K562 (cell line): Measurements from ENCODE around the gene SIGLEC5. TPM values are rescaled to one million over a fixed set of nuclear protein-coding genes. Genes with fewer than 3 reads are reported as not detected.

ENCODE experiments used
- AFF4 ChIP-seq: sonication (generic); formaldehyde crosslinking; IDR thresholded peaks from 2 replicates; pipeline ENCODE4 v1.8.0; 2023; ENCODE audit warnings: mild to moderate bottlenecking, missing genetic modification reagents
- BCOR ChIP-seq: fragments of 450-650 bp; IDR thresholded peaks from 2 replicates; pipeline ENCODE4 v1.6.1; 2016
- CSDE1 ChIP-seq, 2 experiments: fragments of 450-650 bp; IDR thresholded peaks; 2 replicates each; pipeline ENCODE4 v1.6.1; 2016; ENCODE audit warnings: mild to moderate bottlenecking in 1 of 2
- CUX1 ChIP-seq: fragments of 200-800 bp; sonication (Bioruptor generic); IDR thresholded peaks from 2 replicates; pipeline ENCODE4 v1.6.1; 2016; ENCODE audit warnings: missing genetic modification characterization, missing compliant biosample characterization
- GMEB1 ChIP-seq: fragments of 250-450 bp; sonication (Bioruptor Pico); IDR thresholded peaks from 2 replicates; pipeline ENCODE4 v1.4.0; 2020; ENCODE audit warnings: mild to moderate bottlenecking
- HES1 ChIP-seq: fragments of 450-650 bp; IDR thresholded peaks from 2 replicates; pipeline ENCODE4 v1.6.1; 2016; ENCODE audit warnings: low read depth, mild to moderate bottlenecking, moderate library complexity
- MAZ ChIP-seq, 2 experiments: fragments of 450-650 bp in 1 of 2; sonication (generic) in 1 of 2; formaldehyde crosslinking; IDR thresholded peaks in 1 of 2; conservative IDR thresholded peaks in 1 of 2; 2 replicates each; pipeline versions ENCODE4 v1.4.0 to v1.5.0; 2020; ENCODE audit warnings: mild to moderate bottlenecking in 1 of 2, missing genetic modification reagents in 1 of 2
- MXD1 ChIP-seq: fragments of 250-450 bp; sonication (Bioruptor Pico); IDR thresholded peaks from 2 replicates; pipeline ENCODE4 v1.8.0; 2021; ENCODE audit warnings: borderline replicate concordance, mild to moderate bottlenecking, moderate library complexity; ENCODE audit not compliant: poor library complexity, severe bottlenecking
- SAP30 ChIP-seq: fragments of 200-600 bp; sonication (generic); IDR thresholded peaks from 2 replicates; pipeline ENCODE4 v1.6.1; 2012; ENCODE audit warnings: borderline replicate concordance, low read depth, mild to moderate bottlenecking, moderate library complexity, low read length, control low read depth, inconsistent platforms; ENCODE audit not compliant: insufficient read depth, poor library complexity, severe bottlenecking
- TCF15 ChIP-seq: fragments of 250-450 bp; sonication (Bioruptor Pico); IDR thresholded peaks from 2 replicates; pipeline ENCODE4 v1.8.0; 2022; ENCODE audit warnings: moderate library complexity, mild to moderate bottlenecking, inconsistent platforms
- ZNF354B ChIP-seq: fragments of 250-450 bp; sonication (Bioruptor Pico); IDR thresholded peaks from 2 replicates; pipeline ENCODE4 v1.4.0; 2020
- polyA plus RNA-seq, 8 experiments: library from polyadenylated mRNA; depleted of rRNA in 4 of 8; stranded (reverse) in 5 of 8; unstranded in 3 of 8; fragments of >200 nt; fragmentation: Nextera tagmentation in 2 of 8; fragmentation: Illumina TruSeq in 1 of 8; extraction: Ambion mirVana in 2 of 8; extraction: Trizol in 1 of 8; gene quantifications; 2 replicates each; pipeline versions ENCODE4 v1.2.1 to v1.2.3, GENCODE V29; 2011 to 2014; ENCODE audit warnings: inconsistent platforms in 1 of 8, missing spikeins in 1 of 8
- total RNA-seq, 7 experiments: library from RNA; depleted of rRNA in 6 of 7; stranded (reverse); fragments of >200 nt in 6 of 7; fragmentation: Illumina TruSeq in 2 of 7; extraction: Trizol in 2 of 7; gene quantifications; 2 replicates each; pipeline versions ENCODE4 v1.2.1 to v1.2.3, GENCODE V29; 2011 to 2021; ENCODE audit warnings: low replicate concordance in 1 of 7

Gene SIGLEC5
- total and polyA plus RNA-seq, 9 of the 15 experiments (the other 6 are each of a cell fraction or from before 2014, with no cell fraction given) = 0.14 TPM; not detected in 8

GRCh38 chr19:51593969-51594773 lies 36.0 kb downstream of the SIGLEC5 start (continued):
- no peak for TF ChIP-seq AFF4
- no peak for TF ChIP-seq BCOR
- no peak for TF ChIP-seq CUX1 (CRISPR knock-in tag)
- TF ChIP-seq MAZ (CRISPR knock-in tag; conservative IDR thresholded peaks at IDR 0.05 in 1 of 2, IDR thresholded peaks at IDR 0.05 in 1 of 2) = peak; percentile 46 to 51; a peak in 3 of 4 replicates
- peak; percentile 94 for TF ChIP-seq GMEB1 (CRISPR knock-in tag)
- no peak for TF ChIP-seq HES1
- no peak for TF ChIP-seq SAP30
- no peak for TF ChIP-seq MXD1
- TF ChIP-seq ZNF354B (CRISPR knock-in tag) = no peak
- TF ChIP-seq CSDE1 (IDR thresholded peaks at IDR 0.05) = no peak
- no peak for TF ChIP-seq TCF15
